ENCODE results near the gene MAPK8IP3.

Gene MAPK8IP3

GRCh38 chr16:1788095-1788707 is 82.2 kb downstream of the MAPK8IP3 start:
- in situ Hi-C loops (cut with HindIII; ENCODE audit: low pct_unique_long_range_greater_than_20kb, low sequenced_read_pairs) = no loop called here
- TF ChIP-seq JUND (IDR thresholded peaks at IDR 0.05; ENCODE audit: low read depth) = no peak
- no peak for DNase-seq (ENCODE audit: low read depth in 1 of 2, low spot score in 1 of 2)

- no peak for DNase-seq (ENCODE audit: low read depth in 1 of 2, low spot score in 1 of 2)
- no peak for TF ChIP-seq JUND (IDR thresholded peaks at IDR 0.05; ENCODE audit: low read depth)
- in situ Hi-C loops (cut with HindIII; ENCODE audit: low pct_unique_long_range_greater_than_20kb, low sequenced_read_pairs) = no loop called here
These were observed 82.7 kb downstream of the MAPK8IP3 start for GRCh38 chr16:1788708-1789100.

GRCh38 chr16:1789643-1790045 is 83.6 kb downstream of the MAPK8IP3 start:
- no peak for DNase-seq (ENCODE audit: low read depth in 1 of 2, low spot score in 1 of 2)
- in situ Hi-C loops (cut with HindIII; ENCODE audit: low pct_unique_long_range_greater_than_20kb, low sequenced_read_pairs) = no loop called here
- no peak for TF ChIP-seq JUND (IDR thresholded peaks at IDR 0.05; ENCODE audit: low read depth)

- in situ Hi-C loops (cut with HindIII; ENCODE audit: low pct_unique_long_range_greater_than_20kb, low sequenced_read_pairs) = no loop called here
- no peak for DNase-seq (ENCODE audit: low read depth in 1 of 2, low spot score in 1 of 2)
- TF ChIP-seq JUND (IDR thresholded peaks at IDR 0.05; ENCODE audit: low read depth) = no peak
These were observed 84.2 kb downstream of the MAPK8IP3 start for GRCh38 chr16:1790261-1790610.

- TF ChIP-seq JUND (IDR thresholded peaks at IDR 0.05; ENCODE audit: low read depth) = no peak
- DNase-seq (ENCODE audit: low read depth in 1 of 2, low spot score in 1 of 2) = no peak
- in situ Hi-C loops (cut with HindIII; ENCODE audit: low pct_unique_long_range_greater_than_20kb, low sequenced_read_pairs) = no loop called here
These were observed 84.7 kb downstream of the MAPK8IP3 start for GRCh38 chr16:1790611-1791255.

GRCh38 chr16:1791256-1791942 is 85.4 kb downstream of the MAPK8IP3 start:
- DNase-seq (ENCODE audit: low read depth in 1 of 2, low spot score in 1 of 2) = no peak
- in situ Hi-C loops (cut with HindIII; ENCODE audit: low pct_unique_long_range_greater_than_20kb, low sequenced_read_pairs) = no loop called here
- TF ChIP-seq JUND (IDR thresholded peaks at IDR 0.05; ENCODE audit: low read depth) = no peak

- in situ Hi-C loops (cut with HindIII; ENCODE audit: low pct_unique_long_range_greater_than_20kb, low sequenced_read_pairs) = no loop called here
- no peak for TF ChIP-seq JUND (IDR thresholded peaks at IDR 0.05; ENCODE audit: low read depth)
- no peak for DNase-seq (ENCODE audit: low read depth in 1 of 2, low spot score in 1 of 2)
These were observed 86.2 kb downstream of the MAPK8IP3 start for GRCh38 chr16:1791943-1792812.

GRCh38 chr16:1792836-1793577 is 87.0 kb downstream of the MAPK8IP3 start:
- in situ Hi-C loops (cut with HindIII; ENCODE audit: low pct_unique_long_range_greater_than_20kb, low sequenced_read_pairs) = no loop called here
- no peak for TF ChIP-seq JUND (IDR thresholded peaks at IDR 0.05; ENCODE audit: low read depth)
- no peak for DNase-seq (ENCODE audit: low read depth in 1 of 2, low spot score in 1 of 2)

GRCh38 chr16:1793578-1794220 is 87.7 kb downstream of the MAPK8IP3 start, which contains the start of gene IGFALS:
Gene IGFALS, minus strand, starts transcription at chr16:1793705. Its CDS starts 53 bp downstream, at chr16:1793652.
- in situ Hi-C loops (cut with HindIII; ENCODE audit: low pct_unique_long_range_greater_than_20kb, low sequenced_read_pairs) = no loop called here
- TF ChIP-seq JUND (IDR thresholded peaks at IDR 0.05; ENCODE audit: low read depth) = no peak
- DNase-seq (ENCODE audit: low read depth in 1 of 2, low spot score in 1 of 2) = no peak

GRCh38 chr16:1794221-1794871 is 88.4 kb downstream of the MAPK8IP3 start:
- in situ Hi-C loops (cut with HindIII; ENCODE audit: low pct_unique_long_range_greater_than_20kb, low sequenced_read_pairs) = no loop called here
- no peak for TF ChIP-seq JUND (IDR thresholded peaks at IDR 0.05; ENCODE audit: low read depth)
- DNase-seq (ENCODE audit: low read depth in 1 of 2, low spot score in 1 of 2) = peak; percentile 58 to 72
